Fibroblast of lung (primary cell): Measurements from ENCODE around the gene HCFC1. TPM values are rescaled to one million over a fixed set of nuclear protein-coding genes. Genes with fewer than 3 reads are reported as not detected.

Experiments used
- DNase-seq, 2 donors: peaks; one replicate each; pipeline versions ENCODE4 v3.0.0 to v3.0.0-alpha.2; 2010; ENCODE audit warnings: low read depth in 2 of 2
- H2AFZ ChIP-seq: 2 replicates; pipeline ENCODE4 v1.5.1; 2012; ENCODE audit warnings: low read length, control low read depth, inconsistent platforms
- H3K27ac ChIP-seq: 2 replicates; pipeline ENCODE4 v1.5.1; 2011; ENCODE audit warnings: low read length, control low read depth; ENCODE audit not compliant: insufficient read depth
- H3K27me3 ChIP-seq: 2 replicates; pipeline ENCODE4 v1.5.1; 2011; ENCODE audit warnings: mild to moderate bottlenecking, low read length; ENCODE audit not compliant: control insufficient read depth, insufficient read depth
- H3K36me3 ChIP-seq: 2 replicates; pipeline ENCODE4 v1.5.1; 2011; ENCODE audit warnings: low read length; ENCODE audit not compliant: control insufficient read depth, insufficient read depth
- H3K4me1 ChIP-seq: 2 replicates; pipeline ENCODE4 v1.5.1; 2011; ENCODE audit warnings: low read length; ENCODE audit not compliant: control insufficient read depth, insufficient read depth; ENCODE audit errors: extremely low read depth
- H3K4me2 ChIP-seq: 2 replicates; pipeline ENCODE4 v1.5.1; 2011; ENCODE audit warnings: low read length, control low read depth; ENCODE audit not compliant: insufficient read depth; ENCODE audit errors: extremely low read depth
- H3K4me3 ChIP-seq, 4 experiments: fragments of 200-600 bp in 1 of 4; sonication (generic) in 1 of 4; replicated peaks in 1 of 4; 2 replicates each; pipeline ENCODE4 v1.5.1; 2011 to 2016; ENCODE audit warnings: low read length in 4 of 4, low read depth in 3 of 4, mild to moderate bottlenecking in 3 of 4, control low read depth in 2 of 4, inconsistent platforms in 1 of 4, mixed read lengths in 1 of 4; ENCODE audit not compliant: insufficient read depth in 1 of 4; ENCODE audit errors: control extremely low read depth in 1 of 4
- H3K79me2 ChIP-seq: 2 replicates; pipeline ENCODE4 v1.5.1; 2012; ENCODE audit warnings: mild to moderate bottlenecking, low read length, inconsistent platforms; ENCODE audit not compliant: control insufficient read depth, insufficient read depth
- H3K9ac ChIP-seq: 2 replicates; pipeline ENCODE4 v1.5.1; 2011; ENCODE audit warnings: mild to moderate bottlenecking, low read length, control low read depth; ENCODE audit not compliant: insufficient read depth
- H3K9me3 ChIP-seq: 2 replicates; pipeline ENCODE4 v1.5.1; 2012; ENCODE audit warnings: low read depth, low read length; ENCODE audit not compliant: control insufficient read depth, insufficient read depth
- H4K20me1 ChIP-seq: 2 replicates; pipeline ENCODE4 v1.5.1; 2011; ENCODE audit warnings: low read length; ENCODE audit not compliant: control insufficient read depth, insufficient read depth; ENCODE audit errors: extremely low read depth
- CTCF ChIP-seq, 2 donors: IDR thresholded peaks in 1 of 2; conservative IDR thresholded peaks in 1 of 2; 1 replicate in 1 of 2; 2 replicates in 1 of 2; pipeline ENCODE4 v1.5.1; 2011 to 2012; ENCODE audit warnings: low read length in 2 of 2, control low read depth in 1 of 2, inconsistent platforms in 1 of 2, low read depth in 1 of 2, mild to moderate bottlenecking in 1 of 2
- EZH2 ChIP-seq: IDR thresholded peaks from 2 replicates; pipeline ENCODE4 v1.5.1; 2012; ENCODE audit warnings: low read length, control low read depth, mild to moderate bottlenecking; ENCODE audit errors: missing control alignments
- polyA plus RNA-seq, 2 donors: library from polyadenylated mRNA; depleted of rRNA in 1 of 2; stranded (reverse) in 1 of 2; unstranded in 1 of 2; fragments of >200 nt; gene quantifications; 2 replicates each; pipeline ENCODE4 v1.2.1, GENCODE V29; 2011 to 2012; ENCODE audit warnings: missing spikeins in 1 of 2
- total RNA-seq: library from RNA; depleted of rRNA; stranded (reverse); fragments of >200 nt; gene quantifications from 2 replicates; pipeline ENCODE4 v1.2.1, GENCODE V29; 2014

Gene HCFC1
- total and polyA plus RNA-seq, 2 donors (not counting 1 experiment from before 2014, with no cell fraction given), result 3.0 to 10.2 TPM

- DNase-seq, result no peak
- Histone ChIP-seq H3K27me3 (no peaks in the 10 kb centered on the region), H2AFZ (no peak overlapping the region), H3K4me1 (no peaks in the 10 kb centered on the region), H3K79me2 (no peaks in the 10 kb centered on the region), H3K4me2 (no peak overlapping the region), H3K27ac (no peak overlapping the region), H3K9ac (no peak overlapping the region), H3K4me3 (no peak overlapping the region), H4K20me1 (no peaks in the 10 kb centered on the region), H3K9me3 (no peaks in the 10 kb centered on the region), H3K36me3 (no peaks in the 10 kb centered on the region)
- TF ChIP-seq CTCF (conservative IDR thresholded peaks at IDR 0.05 in 1 of 2, IDR thresholded peaks at IDR 0.05 in 1 of 2; ENCODE audit: low read depth in 1 of 2, low read length in 2 of 2) (no peak), EZH2 (no peak)
Observed at GRCh38 chrX:153910446-153910845, 61.2 kb downstream of the HCFC1 start.

- TF ChIP-seq CTCF (conservative IDR thresholded peaks at IDR 0.05 in 1 of 2, IDR thresholded peaks at IDR 0.05 in 1 of 2; ENCODE audit: low read depth in 1 of 2, low read length in 2 of 2), result no peak
- TF ChIP-seq EZH2, result no peak
Observed at GRCh38 chrX:153909980-153910360, 61.6 kb downstream of the HCFC1 start.

GRCh38 chrX:153909024-153909979, 62.3 kb downstream of the HCFC1 start:
- H4K20me1 ChIP-seq, result no peaks in the 10 kb centered on the region
- no peak overlapping the region for H2AFZ ChIP-seq
- H3K4me3 ChIP-seq, result no peak overlapping the region
- H3K9me3 ChIP-seq, result no peaks in the 10 kb centered on the region
- no peaks in the 10 kb centered on the region for H3K36me3 ChIP-seq
- H3K79me2 ChIP-seq, result no peaks in the 10 kb centered on the region
- H3K27ac ChIP-seq, result no peak overlapping the region
- TF ChIP-seq CTCF (conservative IDR thresholded peaks at IDR 0.05 in 1 of 2, IDR thresholded peaks at IDR 0.05 in 1 of 2; ENCODE audit: low read depth in 1 of 2, low read length in 2 of 2) (no peak), EZH2 (no peak)
- no peak overlapping the region for H3K4me2 ChIP-seq
- no peak for DNase-seq
- no peak overlapping the region for H3K9ac ChIP-seq
- no peaks in the 10 kb centered on the region for H3K4me1 ChIP-seq
- H3K27me3 ChIP-seq, result no peaks in the 10 kb centered on the region

More at GRCh38 chrX:153909980-153910360, 61.6 kb downstream of the HCFC1 start:
- Histone ChIP-seq H3K27me3 (no peaks in the 10 kb centered on the region), H4K20me1 (no peaks in the 10 kb centered on the region), H3K79me2 (no peaks in the 10 kb centered on the region), H3K9ac (no peak overlapping the region), H3K4me3 (no peak overlapping the region), H3K4me2 (no peak overlapping the region), H3K9me3 (no peaks in the 10 kb centered on the region), H2AFZ (no peak overlapping the region), H3K4me1 (no peaks in the 10 kb centered on the region), H3K27ac (no peak overlapping the region), H3K36me3 (no peaks in the 10 kb centered on the region)
- DNase-seq, result no peak
